Panc1 (cell line): ENCODE results near the gene TFG. TPM values are rescaled to one million over a fixed set of nuclear protein-coding genes. Genes with fewer than 3 reads are reported as not detected.

ENCODE experiments used
- ATAC-seq: fragments of 200-7000 bp; cut with Tn5 transposase; 2 replicates; pipeline ENCODE4 v1.9.1; 2020; ENCODE audit warnings: mild to moderate bottlenecking, moderate library complexity
- BruUV-seq: library from RNA; stranded (reverse); fragments of 400-500 nt; replicated peaks from 2 replicates; lab custom pipeline; 2021; lab: Mats Ljungman, UMichigan
- CTCF ChIA-PET: fragments of 300-600 bp; sonication (Branson Sonifier 250); formaldehyde crosslinking; loops from one replicate; lab custom pipeline; 2022; ENCODE audit warnings: antibody characterized with exemption; lab: Charles Lee
- POLR2A ChIA-PET: fragments of 300-600 bp; sonication (Branson Sonifier 250); formaldehyde crosslinking; loops from one replicate; lab custom pipeline; 2022; ENCODE audit warnings: antibody characterized with exemption; lab: Charles Lee
- DNase-seq: peaks from one replicate; pipeline ENCODE4 v3.0.0-alpha.2; 2010; ENCODE audit warnings: low read depth, low spot score
- H3K27ac ChIP-seq: 2 replicates; pipeline ENCODE4 v1.5.1; 2011; ENCODE audit warnings: mild to moderate bottlenecking, low read length, inconsistent platforms
- H3K27me3 ChIP-seq: fragments of 200-500 bp; sonication (Bioruptor generic); 2 replicates; pipeline ENCODE4 v1.6.0; 2014; ENCODE audit warnings: low read length, inconsistent platforms; ENCODE audit not compliant: control insufficient read depth, insufficient read depth
- H3K36me3 ChIP-seq: fragments of 200-500 bp; sonication (Bioruptor generic); 2 replicates; pipeline ENCODE4 v1.5.1; 2014; ENCODE audit warnings: inconsistent platforms, mild to moderate bottlenecking, low read length, moderate library complexity; ENCODE audit not compliant: control insufficient read depth, insufficient read depth
- H3K4me1 ChIP-seq: 2 replicates; pipeline ENCODE4 v1.5.1; 2011; ENCODE audit warnings: inconsistent platforms, mild to moderate bottlenecking, low read length, moderate library complexity; ENCODE audit not compliant: control insufficient read depth, insufficient read depth
- H3K4me3 ChIP-seq, 2 experiments: 2 replicates each; pipeline ENCODE4 v1.5.1; 2011 to 2012; ENCODE audit warnings: low read depth in 2 of 2, low read length in 2 of 2, mild to moderate bottlenecking in 2 of 2, inconsistent platforms in 1 of 2, moderate library complexity in 1 of 2
- H3K9me3 ChIP-seq: fragments of 200-500 bp; sonication (Bioruptor generic); 2 replicates; pipeline ENCODE4 v1.5.1; 2014; ENCODE audit warnings: low read depth, mild to moderate bottlenecking, inconsistent platforms, low read length, moderate library complexity; ENCODE audit not compliant: control insufficient read depth, insufficient read depth
- POLR2AphosphoS5 ChIP-seq: IDR thresholded peaks from 2 replicates; pipeline ENCODE4 v1.6.1; 2012; ENCODE audit warnings: mild to moderate bottlenecking, low read depth, low read length, moderate library complexity
- SIN3A ChIP-seq: IDR thresholded peaks from 2 replicates; pipeline ENCODE4 v1.6.1; 2012; ENCODE audit warnings: low read depth, mild to moderate bottlenecking, low read length, moderate library complexity, borderline replicate concordance; ENCODE audit not compliant: insufficient read depth
- TCF7L2 ChIP-seq: IDR thresholded peaks from 2 replicates; pipeline ENCODE4 v1.6.1; 2011; ENCODE audit warnings: mild to moderate bottlenecking, low read depth, low read length, inconsistent platforms
- in situ Hi-C: cut with HindIII; loops from 2 replicates; pipeline ENCODE4 v1.10.0; 2016; ENCODE audit warnings: low sequenced_read_pairs, low pct_unique_long_range_greater_than_20kb
- intact Hi-C: fragments of 100-400 bp; cut with micrococcal nuclease; formaldehyde crosslinking; loops from one replicate; pipeline ENCODE4 v1.10.0; 2022; ENCODE audit not compliant: unreplicated experiment
- total RNA-seq: library from RNA; stranded (reverse); gene quantifications from one replicate; pipeline ENCODE4 v1.2.1, GENCODE V29; 2021; ENCODE audit not compliant: unreplicated experiment
- TF ChIP-seq, protein P1 (sequence below): fragments of 450-650 bp; IDR thresholded peaks from 2 replicates; pipeline ENCODE4 v1.5.1; 2017; ENCODE audit warnings: mild to moderate bottlenecking
- TF ChIP-seq, protein P2 (sequence below), 2 experiments: IDR thresholded peaks; 2 replicates each; pipeline ENCODE4 v1.6.1; 2011 to 2012; ENCODE audit warnings: low read depth in 2 of 2, control low read depth in 1 of 2, low read length in 1 of 2, mild to moderate bottlenecking in 1 of 2, moderate library complexity in 1 of 2; ENCODE audit not compliant: insufficient read depth in 1 of 2

Gene TFG
- total RNA-seq, 1 experiment from 2014 or later = 159 TPM

DNA sequence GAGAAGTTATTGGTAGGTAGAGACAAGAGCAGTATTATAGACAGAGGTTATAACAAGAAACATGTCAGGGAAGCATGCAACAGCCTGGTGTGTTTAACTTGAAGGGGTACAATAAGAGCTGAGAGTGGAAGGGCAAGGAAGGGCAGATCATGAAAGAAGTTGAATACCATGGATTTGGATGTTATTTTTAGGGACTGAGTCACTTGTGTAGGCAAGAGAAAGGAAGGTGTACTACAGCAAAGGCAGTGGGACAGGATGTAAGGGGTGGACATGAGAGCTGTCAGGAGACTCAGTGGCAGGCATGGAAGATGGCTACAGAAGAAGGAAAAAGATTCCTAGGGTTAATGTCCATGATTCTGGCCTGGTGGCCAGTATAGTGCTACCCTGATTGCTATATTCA is 66.4 kb downstream of the TFG start:
- no peak for DNase-seq

DNA sequence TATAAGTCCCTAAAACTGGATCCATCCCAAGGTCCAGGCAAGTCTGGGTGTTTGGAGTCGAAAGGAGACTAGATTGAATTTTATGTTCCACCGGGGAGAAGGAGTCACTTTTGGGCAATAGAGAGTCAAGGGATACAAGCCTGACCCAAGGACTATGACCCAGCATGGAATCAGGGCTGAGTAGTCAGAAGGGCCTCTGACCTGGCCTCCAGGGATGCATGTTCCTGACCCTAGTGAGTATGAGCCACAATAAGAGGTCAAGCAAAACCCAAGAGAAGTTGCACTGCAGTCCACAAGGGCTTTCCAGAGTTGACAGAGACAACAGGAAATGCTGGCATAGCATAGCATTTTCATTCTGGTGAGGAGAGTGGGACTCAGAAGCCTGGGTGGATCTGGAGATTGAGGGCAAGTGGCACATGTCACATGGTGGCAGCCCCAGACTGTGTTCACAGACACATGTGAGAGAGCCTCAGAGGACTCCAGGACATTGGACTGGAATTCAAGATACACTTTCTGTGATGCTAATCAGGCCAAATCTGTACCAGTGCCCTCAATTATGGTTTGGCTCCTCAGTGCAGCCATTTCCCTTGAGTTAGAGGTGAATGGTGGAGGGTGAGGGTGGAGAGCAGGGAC is 66.9 kb downstream of the TFG start:
- Histone ChIP-seq H3K27ac (no peak overlapping the region), H3K4me3 (no peak overlapping the region), H3K4me1 (no peaks in the 10 kb centered on the region), H3K36me3 (no peaks in the 10 kb centered on the region), H3K27me3 (no peaks in the 10 kb centered on the region), H3K9me3 (no peaks in the 10 kb centered on the region)
- intact Hi-C loops (no loop called here), in situ Hi-C loops (no loop called here)
- no peak for ATAC-seq
- POLR2A ChIA-PET = no interaction called here
- no TSS peak for BruUV-seq
- no peak for DNase-seq
- CTCF ChIA-PET = no interaction called here
- no peak for TF ChIP-seq POLR2AphosphoS5
- TF ChIP-seq, protein P1, sequence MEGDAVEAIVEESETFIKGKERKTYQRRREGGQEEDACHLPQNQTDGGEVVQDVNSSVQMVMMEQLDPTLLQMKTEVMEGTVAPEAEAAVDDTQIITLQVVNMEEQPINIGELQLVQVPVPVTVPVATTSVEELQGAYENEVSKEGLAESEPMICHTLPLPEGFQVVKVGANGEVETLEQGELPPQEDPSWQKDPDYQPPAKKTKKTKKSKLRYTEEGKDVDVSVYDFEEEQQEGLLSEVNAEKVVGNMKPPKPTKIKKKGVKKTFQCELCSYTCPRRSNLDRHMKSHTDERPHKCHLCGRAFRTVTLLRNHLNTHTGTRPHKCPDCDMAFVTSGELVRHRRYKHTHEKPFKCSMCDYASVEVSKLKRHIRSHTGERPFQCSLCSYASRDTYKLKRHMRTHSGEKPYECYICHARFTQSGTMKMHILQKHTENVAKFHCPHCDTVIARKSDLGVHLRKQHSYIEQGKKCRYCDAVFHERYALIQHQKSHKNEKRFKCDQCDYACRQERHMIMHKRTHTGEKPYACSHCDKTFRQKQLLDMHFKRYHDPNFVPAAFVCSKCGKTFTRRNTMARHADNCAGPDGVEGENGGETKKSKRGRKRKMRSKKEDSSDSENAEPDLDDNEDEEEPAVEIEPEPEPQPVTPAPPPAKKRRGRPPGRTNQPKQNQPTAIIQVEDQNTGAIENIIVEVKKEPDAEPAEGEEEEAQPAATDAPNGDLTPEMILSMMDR = no peak
- TF ChIP-seq, protein P2, sequence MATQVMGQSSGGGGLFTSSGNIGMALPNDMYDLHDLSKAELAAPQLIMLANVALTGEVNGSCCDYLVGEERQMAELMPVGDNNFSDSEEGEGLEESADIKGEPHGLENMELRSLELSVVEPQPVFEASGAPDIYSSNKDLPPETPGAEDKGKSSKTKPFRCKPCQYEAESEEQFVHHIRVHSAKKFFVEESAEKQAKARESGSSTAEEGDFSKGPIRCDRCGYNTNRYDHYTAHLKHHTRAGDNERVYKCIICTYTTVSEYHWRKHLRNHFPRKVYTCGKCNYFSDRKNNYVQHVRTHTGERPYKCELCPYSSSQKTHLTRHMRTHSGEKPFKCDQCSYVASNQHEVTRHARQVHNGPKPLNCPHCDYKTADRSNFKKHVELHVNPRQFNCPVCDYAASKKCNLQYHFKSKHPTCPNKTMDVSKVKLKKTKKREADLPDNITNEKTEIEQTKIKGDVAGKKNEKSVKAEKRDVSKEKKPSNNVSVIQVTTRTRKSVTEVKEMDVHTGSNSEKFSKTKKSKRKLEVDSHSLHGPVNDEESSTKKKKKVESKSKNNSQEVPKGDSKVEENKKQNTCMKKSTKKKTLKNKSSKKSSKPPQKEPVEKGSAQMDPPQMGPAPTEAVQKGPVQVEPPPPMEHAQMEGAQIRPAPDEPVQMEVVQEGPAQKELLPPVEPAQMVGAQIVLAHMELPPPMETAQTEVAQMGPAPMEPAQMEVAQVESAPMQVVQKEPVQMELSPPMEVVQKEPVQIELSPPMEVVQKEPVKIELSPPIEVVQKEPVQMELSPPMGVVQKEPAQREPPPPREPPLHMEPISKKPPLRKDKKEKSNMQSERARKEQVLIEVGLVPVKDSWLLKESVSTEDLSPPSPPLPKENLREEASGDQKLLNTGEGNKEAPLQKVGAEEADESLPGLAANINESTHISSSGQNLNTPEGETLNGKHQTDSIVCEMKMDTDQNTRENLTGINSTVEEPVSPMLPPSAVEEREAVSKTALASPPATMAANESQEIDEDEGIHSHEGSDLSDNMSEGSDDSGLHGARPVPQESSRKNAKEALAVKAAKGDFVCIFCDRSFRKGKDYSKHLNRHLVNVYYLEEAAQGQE (IDR thresholded peaks at IDR 0.05; ENCODE audit: insufficient read depth in 1 of 2, low read depth in 2 of 2, low read length in 1 of 2) = no peak
- TF ChIP-seq SIN3A = no peak
- TF ChIP-seq TCF7L2 = no peak

More for the DNA sequence above, 66.4 kb downstream of the TFG start:
- H3K4me3 ChIP-seq = no peak overlapping the region
- ChIA-PET POLR2A (no interaction called here), CTCF (no interaction called here)
- H3K27me3 ChIP-seq = no peaks in the 10 kb centered on the region
- no peaks in the 10 kb centered on the region for H3K36me3 ChIP-seq
- in situ Hi-C loops (no loop called here), intact Hi-C loops (no loop called here)
- H3K27ac ChIP-seq = no peak overlapping the region
- no peaks in the 10 kb centered on the region for H3K9me3 ChIP-seq
- no peak for ATAC-seq
- TF ChIP-seq, protein P1 = no peak
- no peak for TF ChIP-seq POLR2AphosphoS5
- TF ChIP-seq, protein P2 (IDR thresholded peaks at IDR 0.05; ENCODE audit: insufficient read depth in 1 of 2, low read depth in 2 of 2, low read length in 1 of 2) = no peak
- TF ChIP-seq SIN3A = no peak
- BruUV-seq = no TSS peak
- no peaks in the 10 kb centered on the region for H3K4me1 ChIP-seq
